Measurements from ENCODE around the gene CHSY1. TPM values are rescaled to one million over a fixed set of nuclear protein-coding genes. Genes with fewer than 3 reads are reported as not detected.

CHSY1 gene
- total and polyA plus RNA-seq, 10 of the 15 experiments (the other 5 are each of a cell fraction or from before 2014, with no cell fraction given): 1.4 to 31.2 (median 10.5) TPM

DNA sequence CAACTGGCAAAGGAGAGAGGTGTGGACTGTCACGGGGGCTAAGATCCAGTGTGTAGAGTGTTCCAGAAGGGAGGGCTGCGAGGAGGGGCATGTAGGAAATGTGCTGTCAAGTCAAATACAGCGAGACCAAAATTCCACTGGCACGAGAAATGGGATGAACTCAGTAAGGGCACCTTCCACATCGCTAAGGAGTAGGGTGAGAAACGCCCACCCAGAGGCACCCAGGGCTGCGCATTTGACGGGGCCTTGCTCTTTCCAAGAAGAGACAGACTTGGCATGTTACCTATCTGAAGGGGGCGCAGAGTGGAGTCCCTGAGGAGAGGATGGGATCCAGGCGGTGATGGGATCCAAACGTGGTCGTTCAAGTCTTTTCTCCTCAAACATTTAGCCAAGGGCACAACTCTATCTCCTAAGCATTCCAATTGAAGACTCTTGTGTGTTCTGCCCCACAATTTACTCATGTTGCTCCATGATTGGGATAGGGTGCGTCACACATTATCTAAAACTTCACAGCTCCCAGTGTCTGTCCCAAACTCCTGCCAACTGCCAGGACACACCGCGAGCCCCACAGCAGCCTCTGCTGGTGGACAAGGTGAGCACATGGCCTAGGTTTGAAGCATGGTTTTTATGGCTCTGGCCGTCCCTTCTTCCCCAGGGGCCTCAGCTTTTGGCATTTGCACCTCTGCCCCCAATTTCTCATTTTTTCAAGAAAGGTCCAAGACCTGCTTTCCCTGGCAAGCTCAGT, 17.8 kb upstream of the CHSY1 start:
- BruUV-seq (replicated peaks): no TSS peak
- ChIA-PET CTCF (interaction anchor here (0.6 to 1.2 kb wide), 2 partner anchors 20 to 26 kb away, joined by 3 to 8 read pairs; no protein-coding TSS in a partner anchor), SMC1A (ENCODE audit: uncharacterized antibody, unreplicated experiment) (interaction anchor here (0.6 to 3.0 kb wide), 4 partner anchors 11 to 21 kb away, joined by 3 to 14 read pairs (median 4); no protein-coding TSS in a partner anchor), POLR2A (interaction anchor here (0.7 kb wide), 1 partner anchor 122 kb away, joined by 6 read pairs; no protein-coding TSS in a partner anchor), RAD21 (ENCODE audit: unreplicated experiment) (interaction anchor here (1.6 kb wide), 1 partner anchor 11 kb away, joined by 5 read pairs; no protein-coding TSS in a partner anchor)
- no peak for ATAC-seq
- peaks cover 15% of the 10 kb centered on the region for H3K4me1 ChIP-seq (ENCODE audit: control insufficient read depth, insufficient read depth, low read length)
- H3K79me2 ChIP-seq (ENCODE audit: control insufficient read depth, insufficient read depth, low read length): peaks cover 1% of the 10 kb centered on the region
- H3K9me3 ChIP-seq (replicated peaks; ENCODE audit: control insufficient read depth, insufficient read depth, low read length): no peaks in the 10 kb centered on the region
- no peak overlapping the region for H3K27ac ChIP-seq (ENCODE audit: control insufficient read depth, insufficient read depth)
- H4K20me1 ChIP-seq (ENCODE audit: control insufficient read depth, insufficient read depth): no peaks in the 10 kb centered on the region
- H3K4me2 ChIP-seq (ENCODE audit: control insufficient read depth, insufficient read depth): no peak overlapping the region
- H2AFZ ChIP-seq (ENCODE audit: control insufficient read depth, low read depth, low read length): no peak overlapping the region
- H3K4me3 ChIP-seq: no peak overlapping the region
- in situ Hi-C loops (cut with MboI) (loop anchor here (10.0 kb wide), 1 partner anchor 655 kb away; no protein-coding TSS in a partner anchor), intact Hi-C loops (cut with micrococcal nuclease; ENCODE audit: unreplicated experiment) (no loop called here)
- no peak for DNase-seq (ENCODE audit: low read depth, low spot score)
- H3K36me3 ChIP-seq (ENCODE audit: control insufficient read depth in 2 of 2, insufficient read depth in 2 of 2, low read length in 1 of 2): peaks cover 18 to 28% of the 10 kb centered on the region in 2 experiments
- 93% methylated on average over 16 of the region's 16 CpGs for WGBS (ENCODE audit: insufficient coverage, insufficient replicate concordance, low lambda C conversion rate, missing lambda C conversion rate)
- FAIRE-seq: no peak
- no peak overlapping the region for H3K9ac ChIP-seq (ENCODE audit: control insufficient read depth, insufficient read depth, low read length)
- H3K27me3 ChIP-seq (replicated peaks in 1 of 2; ENCODE audit: control insufficient read depth in 2 of 2, insufficient read depth in 2 of 2, low read length in 1 of 2): no peaks in the 10 kb centered on the region
- TF ChIP-seq PAX5 (IDR thresholded peaks at IDR 0.05; ENCODE audit: borderline replicate concordance, low read depth, low read length): no peak
- TF ChIP-seq SIX5 (IDR thresholded peaks at IDR 0.05; ENCODE audit: low read depth, low read length, severe bottlenecking): no peak
- TF ChIP-seq SRF (IDR thresholded peaks at IDR 0.05; ENCODE audit: low read depth in 2 of 2, low read length in 2 of 2): no peak
- TF ChIP-seq TCF3 (IDR thresholded peaks at IDR 0.05; ENCODE audit: borderline replicate concordance, insufficient read depth, low read depth, low read length): no peak
- TF ChIP-seq, protein P1, sequence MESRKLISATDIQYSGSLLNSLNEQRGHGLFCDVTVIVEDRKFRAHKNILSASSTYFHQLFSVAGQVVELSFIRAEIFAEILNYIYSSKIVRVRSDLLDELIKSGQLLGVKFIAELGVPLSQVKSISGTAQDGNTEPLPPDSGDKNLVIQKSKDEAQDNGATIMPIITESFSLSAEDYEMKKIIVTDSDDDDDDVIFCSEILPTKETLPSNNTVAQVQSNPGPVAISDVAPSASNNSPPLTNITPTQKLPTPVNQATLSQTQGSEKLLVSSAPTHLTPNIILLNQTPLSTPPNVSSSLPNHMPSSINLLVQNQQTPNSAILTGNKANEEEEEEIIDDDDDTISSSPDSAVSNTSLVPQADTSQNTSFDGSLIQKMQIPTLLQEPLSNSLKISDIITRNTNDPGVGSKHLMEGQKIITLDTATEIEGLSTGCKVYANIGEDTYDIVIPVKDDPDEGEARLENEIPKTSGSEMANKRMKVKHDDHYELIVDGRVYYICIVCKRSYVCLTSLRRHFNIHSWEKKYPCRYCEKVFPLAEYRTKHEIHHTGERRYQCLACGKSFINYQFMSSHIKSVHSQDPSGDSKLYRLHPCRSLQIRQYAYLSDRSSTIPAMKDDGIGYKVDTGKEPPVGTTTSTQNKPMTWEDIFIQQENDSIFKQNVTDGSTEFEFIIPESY (IDR thresholded peaks at IDR 0.05): peak; percentile 92
- TF ChIP-seq PAX8 (IDR thresholded peaks at IDR 0.05): no peak
- peak; percentile 16; the same call in 1 of the 2 replicates for TF ChIP-seq RAD21 (IDR thresholded peaks at IDR 0.05; ENCODE audit: insufficient read depth, low read depth, low read length)
- TF ChIP-seq, protein P2, sequence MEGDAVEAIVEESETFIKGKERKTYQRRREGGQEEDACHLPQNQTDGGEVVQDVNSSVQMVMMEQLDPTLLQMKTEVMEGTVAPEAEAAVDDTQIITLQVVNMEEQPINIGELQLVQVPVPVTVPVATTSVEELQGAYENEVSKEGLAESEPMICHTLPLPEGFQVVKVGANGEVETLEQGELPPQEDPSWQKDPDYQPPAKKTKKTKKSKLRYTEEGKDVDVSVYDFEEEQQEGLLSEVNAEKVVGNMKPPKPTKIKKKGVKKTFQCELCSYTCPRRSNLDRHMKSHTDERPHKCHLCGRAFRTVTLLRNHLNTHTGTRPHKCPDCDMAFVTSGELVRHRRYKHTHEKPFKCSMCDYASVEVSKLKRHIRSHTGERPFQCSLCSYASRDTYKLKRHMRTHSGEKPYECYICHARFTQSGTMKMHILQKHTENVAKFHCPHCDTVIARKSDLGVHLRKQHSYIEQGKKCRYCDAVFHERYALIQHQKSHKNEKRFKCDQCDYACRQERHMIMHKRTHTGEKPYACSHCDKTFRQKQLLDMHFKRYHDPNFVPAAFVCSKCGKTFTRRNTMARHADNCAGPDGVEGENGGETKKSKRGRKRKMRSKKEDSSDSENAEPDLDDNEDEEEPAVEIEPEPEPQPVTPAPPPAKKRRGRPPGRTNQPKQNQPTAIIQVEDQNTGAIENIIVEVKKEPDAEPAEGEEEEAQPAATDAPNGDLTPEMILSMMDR (IDR thresholded peaks at IDR 0.05 in 2 of 3, conservative IDR thresholded peaks at IDR 0.05 in 1 of 3; ENCODE audit: control insufficient read depth in 2 of 3, extremely low read depth in 1 of 3, insufficient read depth in 1 of 3, low read depth in 3 of 3, low read length in 3 of 3): peak; percentile 30 to 60 (median 40); a peak in 5 of 6 replicates
- no peak for TF ChIP-seq CBX5 (IDR thresholded peaks at IDR 0.05; ENCODE audit: low read depth)
- TF ChIP-seq, protein P3, sequence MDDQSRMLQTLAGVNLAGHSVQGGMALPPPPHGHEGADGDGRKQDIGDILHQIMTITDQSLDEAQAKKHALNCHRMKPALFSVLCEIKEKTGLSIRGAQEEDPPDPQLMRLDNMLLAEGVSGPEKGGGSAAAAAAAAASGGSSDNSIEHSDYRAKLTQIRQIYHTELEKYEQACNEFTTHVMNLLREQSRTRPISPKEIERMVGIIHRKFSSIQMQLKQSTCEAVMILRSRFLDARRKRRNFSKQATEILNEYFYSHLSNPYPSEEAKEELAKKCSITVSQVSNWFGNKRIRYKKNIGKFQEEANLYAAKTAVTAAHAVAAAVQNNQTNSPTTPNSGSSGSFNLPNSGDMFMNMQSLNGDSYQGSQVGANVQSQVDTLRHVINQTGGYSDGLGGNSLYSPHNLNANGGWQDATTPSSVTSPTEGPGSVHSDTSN (IDR thresholded peaks at IDR 0.05; ENCODE audit: insufficient replicate concordance, low read depth, low read length): no peak
- no peak for TF ChIP-seq EED (IDR thresholded peaks at IDR 0.05; ENCODE audit: low read depth)
- TF ChIP-seq, protein P4, sequence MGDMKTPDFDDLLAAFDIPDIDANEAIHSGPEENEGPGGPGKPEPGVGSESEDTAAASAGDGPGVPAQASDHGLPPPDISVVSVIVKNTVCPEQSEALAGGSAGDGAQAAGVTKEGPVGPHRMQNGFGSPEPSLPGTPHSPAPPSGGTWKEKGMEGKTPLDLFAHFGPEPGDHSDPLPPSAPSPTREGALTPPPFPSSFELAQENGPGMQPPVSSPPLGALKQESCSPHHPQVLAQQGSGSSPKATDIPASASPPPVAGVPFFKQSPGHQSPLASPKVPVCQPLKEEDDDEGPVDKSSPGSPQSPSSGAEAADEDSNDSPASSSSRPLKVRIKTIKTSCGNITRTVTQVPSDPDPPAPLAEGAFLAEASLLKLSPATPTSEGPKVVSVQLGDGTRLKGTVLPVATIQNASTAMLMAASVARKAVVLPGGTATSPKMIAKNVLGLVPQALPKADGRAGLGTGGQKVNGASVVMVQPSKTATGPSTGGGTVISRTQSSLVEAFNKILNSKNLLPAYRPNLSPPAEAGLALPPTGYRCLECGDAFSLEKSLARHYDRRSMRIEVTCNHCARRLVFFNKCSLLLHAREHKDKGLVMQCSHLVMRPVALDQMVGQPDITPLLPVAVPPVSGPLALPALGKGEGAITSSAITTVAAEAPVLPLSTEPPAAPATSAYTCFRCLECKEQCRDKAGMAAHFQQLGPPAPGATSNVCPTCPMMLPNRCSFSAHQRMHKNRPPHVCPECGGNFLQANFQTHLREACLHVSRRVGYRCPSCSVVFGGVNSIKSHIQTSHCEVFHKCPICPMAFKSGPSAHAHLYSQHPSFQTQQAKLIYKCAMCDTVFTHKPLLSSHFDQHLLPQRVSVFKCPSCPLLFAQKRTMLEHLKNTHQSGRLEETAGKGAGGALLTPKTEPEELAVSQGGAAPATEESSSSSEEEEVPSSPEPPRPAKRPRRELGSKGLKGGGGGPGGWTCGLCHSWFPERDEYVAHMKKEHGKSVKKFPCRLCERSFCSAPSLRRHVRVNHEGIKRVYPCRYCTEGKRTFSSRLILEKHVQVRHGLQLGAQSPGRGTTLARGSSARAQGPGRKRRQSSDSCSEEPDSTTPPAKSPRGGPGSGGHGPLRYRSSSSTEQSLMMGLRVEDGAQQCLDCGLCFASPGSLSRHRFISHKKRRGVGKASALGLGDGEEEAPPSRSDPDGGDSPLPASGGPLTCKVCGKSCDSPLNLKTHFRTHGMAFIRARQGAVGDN (IDR thresholded peaks at IDR 0.05): no peak
- no peak for TF ChIP-seq ZNF384 (IDR thresholded peaks at IDR 0.05; ENCODE audit: borderline replicate concordance, low read depth, low read length)

All from GM12878 (cell line).